Tibial nerve (tissue), 4 donors: ENCODE measurements around the gene LST1. TPM values are rescaled to one million over a fixed set of nuclear protein-coding genes. Genes with fewer than 3 reads are reported as not detected.

Source experiments
- DNase-seq, 2 donors: peaks; one replicate each; pipeline ENCODE4 v3.0.0-alpha.2; 2019; ENCODE audit warnings: low spot score in 2 of 2
- H3K27ac ChIP-seq, 4 donors: fragments of 200-600 bp; sonication (generic) in 3 of 4; one replicate each; pipeline ENCODE4 v1.5.1; 2017 to 2019; ENCODE audit warnings: mild to moderate bottlenecking in 1 of 4
- H3K27me3 ChIP-seq, 2 donors: fragments of 200-600 bp; sonication (generic) in 1 of 2; one replicate each; pipeline versions ENCODE4 v1.5.1 to v1.6.0; 2017 to 2019
- H3K36me3 ChIP-seq, 3 donors: fragments of 200-600 bp; sonication (generic); one replicate each; pipeline ENCODE4 v1.5.1; 2018 to 2019
- H3K4me1 ChIP-seq, 4 donors: fragments of 200-600 bp; sonication (generic) in 3 of 4; one replicate each; pipeline ENCODE4 v1.5.1; 2017 to 2019
- H3K4me3 ChIP-seq, 4 donors: fragments of 200-600 bp; sonication (generic) in 3 of 4; one replicate each; pipeline ENCODE4 v1.5.1; 2017 to 2019; ENCODE audit warnings: mild to moderate bottlenecking in 1 of 4, moderate library complexity in 1 of 4
- H3K9me3 ChIP-seq, 4 donors: fragments of 200-600 bp; sonication (generic) in 3 of 4; one replicate each; pipeline ENCODE4 v1.5.1; 2017 to 2019
- CTCF ChIP-seq, 5 experiments: fragments of 200-600 bp in 3 of 5; fragments of 450-650 bp in 2 of 5; sonication (generic) in 3 of 5; IDR thresholded peaks; one replicate each; pipeline ENCODE4 v1.5.1; 2016 to 2019; ENCODE audit warnings: antibody characterized with exemption in 5 of 5, mild to moderate bottlenecking in 3 of 5, moderate library complexity in 2 of 5
- EP300 ChIP-seq, 2 donors: sonication (generic); formaldehyde crosslinking; IDR thresholded peaks; one replicate each; pipeline ENCODE4 v1.6.1; 2017; ENCODE audit warnings: antibody characterized with exemption in 2 of 2, mild to moderate bottlenecking in 1 of 2
- POLR2A ChIP-seq, 2 donors: fragments of 450-650 bp; IDR thresholded peaks; one replicate each; pipeline ENCODE4 v1.6.1; 2017; ENCODE audit warnings: antibody characterized with exemption in 2 of 2, mild to moderate bottlenecking in 2 of 2, moderate library complexity in 2 of 2
- WGBS, 2 donors: methylation state at CpG; one replicate each; pipeline ENCODE4 v1.1.5; 2018; 5-methylcytosine and 5-hydroxymethylcytosine counted together
- total RNA-seq, 4 donors: library from RNA; depleted of rRNA; stranded (reverse); fragments of >200 nt; gene quantifications; one replicate each; pipeline ENCODE4 v1.1.0, GENCODE V29; 2016

The LST1 gene
- total RNA-seq, 4 donors from 2014 or later: 15.7 to 86.5 (median 20.8) TPM

DNA sequence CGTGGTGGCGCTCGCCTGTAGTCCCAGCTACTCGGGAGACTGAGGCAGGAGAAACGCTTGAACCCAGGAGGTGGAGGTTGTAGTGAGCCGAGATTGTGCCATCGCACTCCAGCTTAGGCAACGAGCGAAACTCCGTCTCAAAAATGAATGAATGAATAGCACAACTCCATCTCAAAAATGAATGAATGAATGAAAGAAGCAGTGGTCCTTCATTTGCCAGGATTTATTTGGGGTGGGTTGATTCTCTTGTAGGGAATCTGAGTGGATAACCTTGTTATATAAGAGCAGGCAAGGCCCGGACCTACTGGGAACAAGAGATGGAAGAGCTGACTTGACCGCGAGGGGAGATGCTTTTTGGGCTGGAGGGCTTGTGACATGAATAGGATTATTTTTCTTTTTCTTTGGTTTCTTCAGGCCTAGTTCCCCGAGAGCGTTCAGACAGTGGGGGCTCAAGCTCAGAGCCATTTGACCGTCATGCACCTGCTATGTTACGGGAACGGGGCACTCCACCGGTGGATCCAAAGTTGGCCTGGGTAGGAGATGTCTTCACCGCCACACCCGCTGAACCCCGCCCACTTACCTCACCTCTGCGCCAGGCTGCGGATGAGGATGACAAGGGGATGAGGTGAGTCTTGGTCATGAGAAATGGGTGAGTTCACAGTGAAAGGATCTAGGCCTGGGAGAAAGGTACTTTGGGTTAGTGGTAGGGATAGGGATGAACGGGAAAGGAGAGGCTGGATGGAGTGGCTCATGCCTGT is 44.3 kb downstream of the LST1 start:
- WGBS, 2 donors: 90 to 92% methylated on average over 25 of the region's 25 CpGs
- no peaks in the 10 kb centered on the region for H3K27me3 ChIP-seq
- H3K4me3 ChIP-seq: no peak overlapping the region
- peaks cover under 1 to 100% (median 58%) of the 10 kb centered on the region in 3 donors for H3K36me3 ChIP-seq
- no peak for TF ChIP-seq EP300 (IDR thresholded peaks at IDR 0.05)
- no peak for TF ChIP-seq POLR2A (IDR thresholded peaks at IDR 0.05)
- TF ChIP-seq CTCF (IDR thresholded peaks at IDR 0.05): no peak
- no peak for DNase-seq
- H3K9me3 ChIP-seq: no peaks in the 10 kb centered on the region
- H3K4me1 ChIP-seq: peaks cover 0 to 18% (median 0%) of the 10 kb centered on the region in 4 donors
- no peak overlapping the region for H3K27ac ChIP-seq

GRCh38 chr6:31631209-31631608 is 45.1 kb downstream of the LST1 start:
- Histone ChIP-seq H3K27me3 (no peaks in the 10 kb centered on the region), H3K9me3 (no peaks in the 10 kb centered on the region), H3K36me3 (peaks cover 0 to 100% (median 55%) of the 10 kb centered on the region in 3 donors), H3K4me3 (no peak overlapping the region), H3K27ac (no peak overlapping the region), H3K4me1 (peaks cover 0 to 18% (median 0%) of the 10 kb centered on the region in 4 donors)
- no peak for DNase-seq
- TF ChIP-seq POLR2A (IDR thresholded peaks at IDR 0.05) (no peak), CTCF (IDR thresholded peaks at IDR 0.05) (no peak), EP300 (IDR thresholded peaks at IDR 0.05) (no peak)
- WGBS, 2 donors: 72 to 74% methylated on average over 8 to 12 of the region's 16 CpGs

DNA sequence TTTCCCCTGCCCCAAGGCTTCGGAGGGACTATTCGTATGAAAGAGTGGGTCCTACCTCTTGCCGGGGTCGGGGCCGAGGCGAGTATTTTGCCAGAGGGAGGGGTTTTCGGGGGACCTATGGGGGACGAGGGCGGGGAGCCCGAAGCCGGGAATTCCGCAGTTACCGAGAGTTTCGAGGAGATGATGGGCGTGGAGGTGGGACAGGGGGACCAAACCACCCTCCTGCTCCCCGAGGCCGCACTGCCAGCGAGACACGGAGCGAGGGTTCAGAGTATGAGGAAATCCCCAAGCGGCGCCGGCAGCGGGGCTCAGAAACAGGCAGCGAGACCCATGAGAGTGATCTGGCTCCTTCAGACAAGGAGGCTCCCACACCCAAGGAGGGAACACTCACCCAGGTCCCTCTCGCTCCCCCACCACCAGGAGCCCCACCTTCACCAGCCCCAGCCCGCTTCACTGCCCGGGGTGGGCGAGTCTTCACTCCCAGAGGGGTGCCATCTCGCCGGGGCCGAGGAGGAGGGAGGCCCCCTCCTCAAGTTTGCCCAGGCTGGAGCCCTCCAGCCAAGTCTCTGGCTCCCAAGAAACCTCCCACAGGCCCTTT is 45.7 kb downstream of the LST1 start:
- peaks cover 0 to 100% (median 55%) of the 10 kb centered on the region in 3 donors for H3K36me3 ChIP-seq
- peaks cover 0 to 18% (median 0%) of the 10 kb centered on the region in 4 donors for H3K4me1 ChIP-seq
- DNase-seq: no peak
- no peak for TF ChIP-seq CTCF (IDR thresholded peaks at IDR 0.05)
- TF ChIP-seq EP300 (IDR thresholded peaks at IDR 0.05): no peak
- no peak for TF ChIP-seq POLR2A (IDR thresholded peaks at IDR 0.05)
- H3K27ac ChIP-seq: no peak overlapping the region
- WGBS, 2 donors: 85 to 86% methylated on average over 28 to 32 of the region's 32 CpGs
- no peak overlapping the region for H3K4me3 ChIP-seq
- H3K27me3 ChIP-seq: no peaks in the 10 kb centered on the region
- H3K9me3 ChIP-seq: no peaks in the 10 kb centered on the region

DNA sequence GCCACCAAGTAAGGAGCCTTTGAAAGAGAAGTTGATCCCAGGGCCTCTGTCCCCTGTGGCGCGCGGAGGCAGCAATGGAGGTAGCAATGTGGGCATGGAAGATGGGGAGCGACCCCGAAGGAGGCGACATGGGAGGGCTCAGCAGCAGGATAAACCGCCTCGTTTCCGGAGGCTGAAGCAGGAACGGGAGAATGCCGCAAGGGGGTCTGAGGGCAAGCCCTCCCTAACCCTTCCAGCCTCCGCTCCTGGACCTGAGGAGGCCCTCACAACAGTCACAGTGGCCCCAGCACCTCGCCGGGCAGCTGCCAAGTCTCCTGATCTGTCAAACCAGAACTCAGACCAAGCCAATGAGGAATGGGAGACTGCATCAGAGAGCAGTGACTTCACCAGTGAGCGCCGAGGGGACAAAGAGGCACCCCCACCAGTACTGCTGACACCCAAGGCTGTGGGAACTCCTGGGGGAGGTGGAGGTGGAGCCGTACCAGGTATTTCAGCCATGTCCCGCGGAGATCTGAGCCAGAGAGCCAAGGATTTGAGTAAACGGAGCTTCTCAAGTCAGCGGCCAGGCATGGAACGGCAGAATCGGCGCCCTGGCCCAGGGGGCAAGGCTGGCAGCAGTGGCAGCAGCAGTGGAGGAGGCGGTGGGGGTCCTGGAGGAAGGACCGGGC is 46.3 kb downstream of the LST1 start:
- no peak for DNase-seq
- peak overlapping the region in 1 of 4 donors; percentile 35 for H3K27ac ChIP-seq
- no peaks in the 10 kb centered on the region for H3K27me3 ChIP-seq
- H3K4me3 ChIP-seq: no peak overlapping the region
- H3K4me1 ChIP-seq: peaks cover 0 to 18% (median 0%) of the 10 kb centered on the region in 4 donors
- no peaks in the 10 kb centered on the region for H3K9me3 ChIP-seq
- peaks cover 0 to 100% (median 57%) of the 10 kb centered on the region in 3 donors for H3K36me3 ChIP-seq
- 84 to 85% methylated on average over 25 to 26 of the region's 26 CpGs for WGBS, 2 donors
- TF ChIP-seq POLR2A (IDR thresholded peaks at IDR 0.05) (no peak), EP300 (IDR thresholded peaks at IDR 0.05) (no peak), CTCF (IDR thresholded peaks at IDR 0.05) (no peak)
